Keratinocyte (primary cell): ENCODE measurements around the gene CASZ1. TPM values are rescaled to one million over a fixed set of nuclear protein-coding genes. Genes with fewer than 3 reads are reported as not detected.
A peak's percentile ranks its signal among the peaks of the same experiment; 100 is the strongest.

Experiments used
- DNase-seq: peaks from one replicate; pipeline ENCODE4 v3.0.0-alpha.2; 2011; ENCODE audit warnings: low read depth, missing footprints, low spot score
- FAIRE-seq: peaks from 2 replicates; lab custom pipeline; 2011; peaks lifted over from hg19 to GRCh38; lab: Jason Lieb, UNC
- H2AFZ ChIP-seq: 2 replicates; pipeline ENCODE4 v1.6.0; 2012; ENCODE audit warnings: low read length, control low read depth, inconsistent platforms; ENCODE audit not compliant: control insufficient read depth
- H3K27ac ChIP-seq: 2 replicates; pipeline ENCODE4 v1.5.1; 2011; ENCODE audit warnings: low read length; ENCODE audit not compliant: control insufficient read depth, insufficient read depth
- H3K27me3 ChIP-seq: 3 replicates; pipeline ENCODE4 v1.6.0; 2011; ENCODE audit warnings: low read length; ENCODE audit not compliant: control insufficient read depth, insufficient read depth; ENCODE audit errors: extremely low read depth
- H3K36me3 ChIP-seq, 2 experiments: 2 replicates in 1 of 2; 3 replicates in 1 of 2; pipeline ENCODE4 v1.5.1; 2011; ENCODE audit warnings: low read length in 2 of 2, mild to moderate bottlenecking in 1 of 2; ENCODE audit not compliant: control insufficient read depth in 2 of 2, insufficient read depth in 2 of 2; ENCODE audit errors: extremely low read depth in 1 of 2
- H3K4me1 ChIP-seq: 3 replicates; pipeline ENCODE4 v1.5.1; 2011; ENCODE audit warnings: low read length; ENCODE audit not compliant: control insufficient read depth, insufficient read depth; ENCODE audit errors: extremely low read depth
- H3K4me2 ChIP-seq: 3 replicates; pipeline ENCODE4 v1.6.0; 2011; ENCODE audit warnings: low read depth, low read length; ENCODE audit not compliant: control insufficient read depth, insufficient read depth; ENCODE audit errors: extremely low read depth
- H3K4me3 ChIP-seq, 3 experiments: fragments of 200-600 bp in 1 of 3; sonication (generic) in 1 of 3; 2 replicates in 2 of 3; 3 replicates in 1 of 3; pipeline ENCODE4 v1.5.1; 2011 to 2016; ENCODE audit warnings: low read length in 3 of 3, mild to moderate bottlenecking in 3 of 3, control low read depth in 2 of 3, inconsistent platforms in 1 of 3, low read depth in 1 of 3, mixed read lengths in 1 of 3, mixed run types in 1 of 3, moderate library complexity in 1 of 3; ENCODE audit not compliant: control insufficient read depth in 2 of 3, insufficient read depth in 2 of 3; ENCODE audit errors: extremely low read depth in 1 of 3
- H3K79me2 ChIP-seq: 2 replicates; pipeline ENCODE4 v1.6.0; 2012; ENCODE audit warnings: low read length; ENCODE audit not compliant: control insufficient read depth, insufficient read depth
- H3K9ac ChIP-seq: 3 replicates; pipeline ENCODE4 v1.6.0; 2011; ENCODE audit warnings: low read length; ENCODE audit not compliant: control insufficient read depth, insufficient read depth; ENCODE audit errors: extremely low read depth
- H3K9me1 ChIP-seq: 3 replicates; pipeline ENCODE4 v1.6.0; 2011; ENCODE audit warnings: low read length; ENCODE audit not compliant: control insufficient read depth, insufficient read depth; ENCODE audit errors: extremely low read depth
- H3K9me3 ChIP-seq: 2 replicates; pipeline ENCODE4 v1.5.1; 2012; ENCODE audit warnings: low read depth, low read length; ENCODE audit not compliant: control insufficient read depth
- H4K20me1 ChIP-seq: 3 replicates; pipeline ENCODE4 v1.6.0; 2011; ENCODE audit warnings: low read length; ENCODE audit not compliant: control insufficient read depth, insufficient read depth; ENCODE audit errors: extremely low read depth
- CTCF ChIP-seq, 3 experiments: IDR thresholded peaks in 1 of 3; conservative IDR thresholded peaks in 1 of 3; optimal IDR thresholded peaks in 1 of 3; 2 replicates in 2 of 3; 3 replicates in 1 of 3; pipeline versions ENCODE3 to v1.5.1; 2011; ENCODE audit warnings: low read length in 3 of 3, mild to moderate bottlenecking in 3 of 3, moderate library complexity in 2 of 3, control low read depth in 1 of 3, inconsistent platforms in 1 of 3; ENCODE audit not compliant: insufficient read depth in 2 of 3; ENCODE audit errors: extremely low read depth in 1 of 3
- EZH2 ChIP-seq: IDR thresholded peaks from one replicate; pipeline ENCODE4 v1.6.1; 2012; ENCODE audit warnings: inconsistent platforms, mild to moderate bottlenecking, low read length, moderate library complexity
- dilution Hi-C: fragments of 300-500 bp; cut with MboI; formaldehyde crosslinking; loops from one replicate; pipeline ENCODE4 v1.7.0; 2020; ENCODE audit warnings: low sequenced_read_pairs; ENCODE audit not compliant: extremely low pct_ligation_motif_present
- polyA plus RNA-seq, 5 experiments: library from polyadenylated mRNA; depleted of rRNA in 3 of 5; stranded (reverse) in 3 of 5; stranded (forward) in 1 of 5; unstranded in 1 of 5; fragments of >200 nt; gene quantifications; 1 replicate in 1 of 5; 2 replicates in 3 of 5; 3 replicates in 1 of 5; pipeline versions ENCODE4 v1.2.1 to v1.2.3, GENCODE V29; 2011 to 2012; ENCODE audit warnings: missing spikeins in 2 of 5, low read depth in 1 of 5, low replicate concordance in 1 of 5

Gene CASZ1
- polyA plus RNA-seq, 1 donor (not counting 4 experiments of a cell fraction or from before 2014, with no cell fraction given): 2.8 TPM

GRCh38 chr1:10779841-10780240, 16.6 kb downstream of the CASZ1 start:
- H3K27ac ChIP-seq: peak overlapping the region; percentile 95
- FAIRE-seq (no peak), DNase-seq (no peak)
- no peaks in the 10 kb centered on the region for H4K20me1 ChIP-seq
- H3K9me1 ChIP-seq: no peaks in the 10 kb centered on the region
- H3K27me3 ChIP-seq: no peaks in the 10 kb centered on the region
- peak overlapping the region; percentile 84 for H3K9ac ChIP-seq
- H2AFZ ChIP-seq: peak overlapping the region; percentile 83
- peaks cover 28% of the 10 kb centered on the region for H3K79me2 ChIP-seq
- H3K4me2 ChIP-seq: peak overlapping the region; percentile 90
- dilution Hi-C loops: no loop called here
- H3K9me3 ChIP-seq: no peaks in the 10 kb centered on the region
- H3K36me3 ChIP-seq: peaks cover 0 to 2% of the 10 kb centered on the region in 2 experiments
- peak overlapping the region in 2 of 3 experiments; percentile 15 to 58 for H3K4me3 ChIP-seq
- no peak for TF ChIP-seq EZH2
- no peak for TF ChIP-seq CTCF (optimal IDR thresholded peaks at IDR 0.05 in 1 of 3, IDR thresholded peaks at IDR 0.05 in 1 of 3, conservative IDR thresholded peaks at IDR 0.05 in 1 of 3; ENCODE audit: extremely low read depth in 1 of 3, insufficient read depth in 2 of 3, low read length in 3 of 3)
- peaks cover 43% of the 10 kb centered on the region for H3K4me1 ChIP-seq

- H3K36me3 ChIP-seq: peaks cover 0 to 2% of the 10 kb centered on the region in 2 experiments
- peak overlapping the region in 2 of 3 experiments; percentile 38 to 58 for H3K4me3 ChIP-seq
- peak overlapping the region; percentile 83 for H2AFZ ChIP-seq
- peak; percentile 61 for DNase-seq
- no peak for TF ChIP-seq EZH2
- no peak for TF ChIP-seq CTCF (optimal IDR thresholded peaks at IDR 0.05 in 1 of 3, IDR thresholded peaks at IDR 0.05 in 1 of 3, conservative IDR thresholded peaks at IDR 0.05 in 1 of 3; ENCODE audit: extremely low read depth in 1 of 3, insufficient read depth in 2 of 3, low read length in 3 of 3)
- H4K20me1 ChIP-seq: no peaks in the 10 kb centered on the region
- no peak for FAIRE-seq
- peaks cover 27% of the 10 kb centered on the region for H3K79me2 ChIP-seq
- peak overlapping the region; percentile 84 for H3K9ac ChIP-seq
- H3K4me1 ChIP-seq: peaks cover 50% of the 10 kb centered on the region
- peak overlapping the region; percentile 95 for H3K27ac ChIP-seq
- peak overlapping the region; percentile 90 for H3K4me2 ChIP-seq
- no peaks in the 10 kb centered on the region for H3K9me1 ChIP-seq
- H3K27me3 ChIP-seq: no peaks in the 10 kb centered on the region
- dilution Hi-C loops: no loop called here
- no peaks in the 10 kb centered on the region for H3K9me3 ChIP-seq
Observed at GRCh38 chr1:10779201-10779600, 17.2 kb downstream of the CASZ1 start.
